ENCODE results near the gene VEGFB.

DNA sequence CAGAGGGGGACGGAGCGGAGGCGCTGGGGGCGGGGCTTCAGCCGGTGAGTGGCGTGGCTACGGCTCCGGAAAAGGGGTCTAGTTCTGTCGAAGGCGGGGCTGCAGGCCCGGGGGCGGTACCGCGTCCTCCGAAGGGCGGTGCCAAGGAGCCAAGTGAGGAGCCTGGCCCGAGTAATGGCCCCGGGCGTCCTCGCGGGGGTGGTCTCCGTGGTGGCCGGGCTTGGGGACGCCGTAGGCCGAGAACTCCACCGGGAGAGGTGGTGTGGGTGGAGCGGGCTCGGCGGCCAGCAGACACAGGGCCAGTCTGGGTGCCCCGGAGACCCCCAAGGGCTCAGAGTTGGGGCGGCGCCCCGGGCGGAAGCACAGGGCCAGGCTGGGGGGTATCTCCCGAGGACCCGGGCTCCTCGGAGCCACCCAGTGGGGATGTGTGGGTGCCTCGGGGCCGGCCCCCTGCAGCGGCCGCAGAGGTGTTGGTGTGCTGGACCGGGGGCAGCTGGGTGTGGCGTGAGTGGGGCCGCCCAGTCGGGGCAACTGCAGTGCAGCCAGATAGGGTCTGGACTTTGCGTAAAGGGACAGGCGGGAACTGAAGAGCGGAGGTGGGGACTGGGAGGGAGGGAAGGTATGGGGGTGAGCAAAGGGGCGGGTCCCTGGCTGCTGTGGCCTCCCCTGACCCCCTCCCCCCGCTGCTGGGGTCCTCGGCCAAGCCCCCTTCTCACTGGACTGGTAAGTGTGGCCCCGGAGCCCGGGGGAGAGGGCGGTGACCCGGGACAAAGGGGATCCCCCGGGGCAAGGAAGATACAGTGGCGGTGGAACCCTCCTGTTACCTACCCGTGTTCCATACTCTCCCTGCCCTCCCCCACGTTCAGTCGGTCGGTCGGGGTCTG, 7.3 kb downstream of the VEGFB start:
- TF ChIP-seq POLR2A (IDR thresholded peaks at IDR 0.05) (no peak), POLR2AphosphoS5 (IDR thresholded peaks at IDR 0.05) (peak in 1 of 3 donors; percentile 25)
- TF ChIP-seq, protein P1, sequence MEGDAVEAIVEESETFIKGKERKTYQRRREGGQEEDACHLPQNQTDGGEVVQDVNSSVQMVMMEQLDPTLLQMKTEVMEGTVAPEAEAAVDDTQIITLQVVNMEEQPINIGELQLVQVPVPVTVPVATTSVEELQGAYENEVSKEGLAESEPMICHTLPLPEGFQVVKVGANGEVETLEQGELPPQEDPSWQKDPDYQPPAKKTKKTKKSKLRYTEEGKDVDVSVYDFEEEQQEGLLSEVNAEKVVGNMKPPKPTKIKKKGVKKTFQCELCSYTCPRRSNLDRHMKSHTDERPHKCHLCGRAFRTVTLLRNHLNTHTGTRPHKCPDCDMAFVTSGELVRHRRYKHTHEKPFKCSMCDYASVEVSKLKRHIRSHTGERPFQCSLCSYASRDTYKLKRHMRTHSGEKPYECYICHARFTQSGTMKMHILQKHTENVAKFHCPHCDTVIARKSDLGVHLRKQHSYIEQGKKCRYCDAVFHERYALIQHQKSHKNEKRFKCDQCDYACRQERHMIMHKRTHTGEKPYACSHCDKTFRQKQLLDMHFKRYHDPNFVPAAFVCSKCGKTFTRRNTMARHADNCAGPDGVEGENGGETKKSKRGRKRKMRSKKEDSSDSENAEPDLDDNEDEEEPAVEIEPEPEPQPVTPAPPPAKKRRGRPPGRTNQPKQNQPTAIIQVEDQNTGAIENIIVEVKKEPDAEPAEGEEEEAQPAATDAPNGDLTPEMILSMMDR (IDR thresholded peaks at IDR 0.05), result no peak
